Measurements from ENCODE around the gene TTC7B. TPM values are rescaled to one million over a fixed set of nuclear protein-coding genes. Genes with fewer than 3 reads are reported as not detected.

TTC7B gene
- total and polyA plus RNA-seq, 2 donors (not counting 3 experiments of a cell fraction or from before 2014, with no cell fraction given): 46.8 to 76.5 TPM

DNA sequence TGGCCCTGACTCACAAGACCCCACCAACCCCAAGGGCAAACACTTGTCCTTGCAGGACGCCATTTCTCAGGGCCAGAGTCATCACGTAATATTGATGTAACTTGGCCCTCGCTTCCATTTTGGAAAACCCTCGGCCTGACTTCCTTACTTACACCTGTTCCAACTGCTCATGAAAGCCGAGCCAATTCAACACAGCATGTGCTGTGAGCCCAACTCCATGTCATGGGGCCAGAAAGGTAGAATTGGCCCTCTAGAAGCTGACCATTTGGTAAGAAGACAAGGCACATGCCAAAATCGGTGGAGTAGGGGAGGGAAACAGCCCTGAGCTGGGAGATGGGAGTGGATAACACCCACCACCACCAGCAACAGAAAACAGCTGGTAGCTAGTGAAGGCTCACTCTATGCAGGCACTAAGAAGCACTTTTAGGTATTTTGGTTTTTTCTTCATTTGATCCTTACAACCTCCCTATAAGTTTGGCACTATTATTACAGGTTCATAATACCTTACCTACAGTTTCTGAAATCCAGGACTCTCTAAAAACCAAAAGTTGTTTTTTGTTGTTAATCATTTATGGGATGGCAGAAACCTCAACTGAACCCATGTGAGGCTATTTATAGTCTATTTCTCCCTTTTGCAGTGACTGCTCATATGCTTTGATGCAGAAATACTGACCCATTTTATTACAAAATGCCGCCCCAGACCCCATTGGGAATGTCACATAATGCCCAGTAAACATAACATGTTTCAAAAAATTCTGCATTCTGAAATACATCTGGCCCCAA lies 6.5 kb downstream of the TTC7B start:
- dilution Hi-C loops (cut with MboI; ENCODE audit: extremely low pct_ligation_motif_present, low sequenced_read_pairs) (no loop called here), intact Hi-C loops (cut with micrococcal nuclease) (no loop called here)
- Histone ChIP-seq H3K9me1 (replicated peaks; ENCODE audit: control insufficient read depth, extremely low read depth, insufficient read depth, low read length) (no peaks in the 10 kb centered on the region), H3K4me1 (ENCODE audit: control insufficient read depth, extremely low read depth, insufficient read depth, low read length) (peaks cover 24% of the 10 kb centered on the region), H3K9ac (replicated peaks; ENCODE audit: extremely low read depth, insufficient read depth, low read length) (no peak overlapping the region), H3K27ac (ENCODE audit: insufficient read depth, low read depth, low read length) (no peak overlapping the region), H3K27me3 (ENCODE audit: control insufficient read depth in 2 of 2, insufficient read depth in 2 of 2, low read length in 2 of 2) (no peaks in the 10 kb centered on the region), H3K9me3 (replicated peaks; ENCODE audit: control insufficient read depth, insufficient read depth, low read length) (no peaks in the 10 kb centered on the region), H2AFZ (ENCODE audit: low read depth, low read length) (no peak overlapping the region), H4K20me1 (replicated peaks; ENCODE audit: control insufficient read depth, extremely low read depth, insufficient read depth, low read length) (no peaks in the 10 kb centered on the region), H3K36me3 (ENCODE audit: control insufficient read depth in 2 of 2, extremely low read depth in 1 of 2, insufficient read depth in 2 of 2, low read length in 2 of 2) (no peaks in the 10 kb centered on the region), H3K4me3 (replicated peaks in 1 of 3; ENCODE audit: insufficient read depth in 1 of 3, low read depth in 1 of 3, low read length in 3 of 3) (no peak overlapping the region), H3K4me2 (ENCODE audit: insufficient read depth, low read length) (no peak overlapping the region), H3K79me2 (ENCODE audit: control insufficient read depth, insufficient read depth, low read length) (peaks cover 87% of the 10 kb centered on the region)
- DNase-seq (ENCODE audit: low read depth, low spot score): no peak
- no TSS peak for BruUV-seq (replicated peaks)
- ChIA-PET POLR2A (no interaction called here), CTCF (interaction anchor here (0.6 kb wide), 1 partner anchor 13 kb away, joined by 3 read pairs; no protein-coding TSS in a partner anchor)
- TF ChIP-seq FOS (IDR thresholded peaks at IDR 0.05; ENCODE audit: borderline replicate concordance, insufficient read depth, low read length): no peak
- no peak for TF ChIP-seq JUN (IDR thresholded peaks at IDR 0.05; ENCODE audit: borderline replicate concordance, insufficient read depth, insufficient read length, low read depth)
- TF ChIP-seq GATA2 (IDR thresholded peaks at IDR 0.05; ENCODE audit: insufficient read depth, insufficient read length, low read depth, low read length): no peak
- FAIRE-seq: no peak

DNA sequence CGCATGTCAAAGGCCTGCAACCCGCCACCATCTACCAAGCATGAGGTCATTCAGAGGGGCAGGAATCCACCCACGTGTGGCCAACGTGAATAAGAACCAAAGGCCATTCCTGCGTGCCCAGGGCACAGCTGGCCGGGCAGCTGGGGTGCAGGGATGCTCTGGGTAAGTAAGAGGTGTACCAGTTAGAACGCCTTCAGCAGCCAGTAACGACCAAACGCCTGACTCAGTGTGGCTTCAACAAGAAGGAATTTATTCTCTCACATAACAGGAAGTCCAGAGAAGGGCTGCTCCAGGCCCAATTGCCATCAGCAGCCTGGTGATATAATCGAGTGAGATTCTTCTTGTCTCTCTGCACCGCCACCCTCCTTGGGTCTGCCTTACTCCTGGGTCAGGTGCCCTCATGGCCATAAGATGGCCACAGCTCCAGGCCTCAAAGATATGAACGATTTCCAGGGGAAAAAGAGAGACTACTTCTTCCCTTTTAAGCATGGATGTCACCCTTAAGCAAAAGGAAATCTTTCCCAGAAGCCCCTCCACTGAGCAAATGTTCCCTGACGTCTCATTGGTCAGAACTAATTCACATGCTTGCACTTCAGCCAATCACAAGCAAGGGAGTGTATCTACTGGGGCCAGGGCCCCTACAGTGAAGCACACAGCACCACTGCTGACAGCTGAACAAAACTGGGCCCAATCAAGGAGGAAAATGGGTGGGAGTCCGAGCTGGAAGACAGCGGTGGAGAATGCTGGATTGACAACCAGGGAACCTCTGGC lies 7.3 kb downstream of the TTC7B start:
- Histone ChIP-seq H3K27me3 (ENCODE audit: control insufficient read depth in 2 of 2, insufficient read depth in 2 of 2, low read length in 2 of 2) (no peaks in the 10 kb centered on the region), H3K4me2 (ENCODE audit: insufficient read depth, low read length) (no peak overlapping the region), H3K27ac (ENCODE audit: insufficient read depth, low read depth, low read length) (no peak overlapping the region), H3K9ac (replicated peaks; ENCODE audit: extremely low read depth, insufficient read depth, low read length) (no peak overlapping the region), H3K9me3 (replicated peaks; ENCODE audit: control insufficient read depth, insufficient read depth, low read length) (no peaks in the 10 kb centered on the region), H3K36me3 (ENCODE audit: control insufficient read depth in 2 of 2, extremely low read depth in 1 of 2, insufficient read depth in 2 of 2, low read length in 2 of 2) (no peaks in the 10 kb centered on the region), H3K4me3 (replicated peaks in 1 of 3; ENCODE audit: insufficient read depth in 1 of 3, low read depth in 1 of 3, low read length in 3 of 3) (no peak overlapping the region), H3K4me1 (ENCODE audit: control insufficient read depth, extremely low read depth, insufficient read depth, low read length) (peaks cover 28% of the 10 kb centered on the region), H4K20me1 (replicated peaks; ENCODE audit: control insufficient read depth, extremely low read depth, insufficient read depth, low read length) (no peaks in the 10 kb centered on the region), H3K79me2 (ENCODE audit: control insufficient read depth, insufficient read depth, low read length) (peaks cover 83% of the 10 kb centered on the region), H3K9me1 (replicated peaks; ENCODE audit: control insufficient read depth, extremely low read depth, insufficient read depth, low read length) (no peaks in the 10 kb centered on the region), H2AFZ (ENCODE audit: low read depth, low read length) (no peak overlapping the region)
- POLR2A ChIA-PET: no interaction called here
- CTCF ChIA-PET: interaction anchor here (0.6 to 1.9 kb wide), 2 partner anchors 14 to 50 kb away, joined by 3 to 7 read pairs; no protein-coding TSS in a partner anchor
- dilution Hi-C loops (cut with MboI; ENCODE audit: extremely low pct_ligation_motif_present, low sequenced_read_pairs) (no loop called here), intact Hi-C loops (cut with micrococcal nuclease) (no loop called here)
- TF ChIP-seq EZH2 (IDR thresholded peaks at IDR 0.05; ENCODE audit: borderline replicate concordance, low read depth, low read length, severe bottlenecking) (no peak), POLR2AphosphoS5 (IDR thresholded peaks at IDR 0.05; ENCODE audit: insufficient read depth, low read depth, low read length) (no peak), POLR2A (IDR thresholded peaks at IDR 0.05; ENCODE audit: low read depth, low read length) (no peak)
- TF ChIP-seq, protein P1, sequence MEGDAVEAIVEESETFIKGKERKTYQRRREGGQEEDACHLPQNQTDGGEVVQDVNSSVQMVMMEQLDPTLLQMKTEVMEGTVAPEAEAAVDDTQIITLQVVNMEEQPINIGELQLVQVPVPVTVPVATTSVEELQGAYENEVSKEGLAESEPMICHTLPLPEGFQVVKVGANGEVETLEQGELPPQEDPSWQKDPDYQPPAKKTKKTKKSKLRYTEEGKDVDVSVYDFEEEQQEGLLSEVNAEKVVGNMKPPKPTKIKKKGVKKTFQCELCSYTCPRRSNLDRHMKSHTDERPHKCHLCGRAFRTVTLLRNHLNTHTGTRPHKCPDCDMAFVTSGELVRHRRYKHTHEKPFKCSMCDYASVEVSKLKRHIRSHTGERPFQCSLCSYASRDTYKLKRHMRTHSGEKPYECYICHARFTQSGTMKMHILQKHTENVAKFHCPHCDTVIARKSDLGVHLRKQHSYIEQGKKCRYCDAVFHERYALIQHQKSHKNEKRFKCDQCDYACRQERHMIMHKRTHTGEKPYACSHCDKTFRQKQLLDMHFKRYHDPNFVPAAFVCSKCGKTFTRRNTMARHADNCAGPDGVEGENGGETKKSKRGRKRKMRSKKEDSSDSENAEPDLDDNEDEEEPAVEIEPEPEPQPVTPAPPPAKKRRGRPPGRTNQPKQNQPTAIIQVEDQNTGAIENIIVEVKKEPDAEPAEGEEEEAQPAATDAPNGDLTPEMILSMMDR (IDR thresholded peaks at IDR 0.05; ENCODE audit: extremely low read depth in 1 of 2, insufficient read depth in 1 of 2, low read depth in 1 of 2, low read length in 2 of 2): no peak
- TF ChIP-seq, protein P2, sequence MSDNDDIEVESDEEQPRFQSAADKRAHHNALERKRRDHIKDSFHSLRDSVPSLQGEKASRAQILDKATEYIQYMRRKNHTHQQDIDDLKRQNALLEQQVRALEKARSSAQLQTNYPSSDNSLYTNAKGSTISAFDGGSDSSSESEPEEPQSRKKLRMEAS (IDR thresholded peaks at IDR 0.05; ENCODE audit: insufficient read depth, insufficient read length): no peak
- DNase-seq (ENCODE audit: low read depth, low spot score) (no peak), FAIRE-seq (peak; percentile 55)
- BruUV-seq (replicated peaks): no TSS peak

All from endothelial cell of umbilical vein (primary cell).